Stimulated activated naive CD4-positive, alpha-beta T cell (primary cell): ENCODE data around the gene RNF182.
"Not testable (repeated sequence)": the region's sequence is repeated elsewhere in the genome, so short reads cannot be mapped to it uniquely, and the experiment has no call there.

Experiments
- DNase-seq, 6 experiments: peaks; one replicate each; lab custom pipeline; 2025; lab: John Stamatoyannopoulos, UW

The RNF182 gene

GRCh38 chr6:14001329-14002012, 76.7 kb downstream of the RNF182 start:
- DNase-seq: no peak

GRCh38 chr6:14002176-14002947, 77.6 kb downstream of the RNF182 start:
- no peak for DNase-seq

- DNase-seq: no peak
These were observed 79.5 kb downstream of the RNF182 start for GRCh38 chr6:14004258-14004657.

GRCh38 chr6:14008809-14009208, 84.1 kb downstream of the RNF182 start:
- DNase-seq: no peak

- DNase-seq: no peak
These were observed 84.7 kb downstream of the RNF182 start for GRCh38 chr6:14009431-14009830.

- no peak for DNase-seq
These were observed 85.5 kb downstream of the RNF182 start for GRCh38 chr6:14010275-14010674.

GRCh38 chr6:14012313-14013030, 87.7 kb downstream of the RNF182 start:
- no peak for DNase-seq

GRCh38 chr6:14015964-14016363, 91.2 kb downstream of the RNF182 start:
- no peak for DNase-seq

GRCh38 chr6:14016432-14016831, 91.7 kb downstream of the RNF182 start:
- no peak for DNase-seq

GRCh38 chr6:14016935-14017625, 92.3 kb downstream of the RNF182 start:
- DNase-seq: no peak

- no peak for DNase-seq
These were observed 93.1 kb downstream of the RNF182 start for GRCh38 chr6:14017626-14018475.

GRCh38 chr6:14018559-14018958, 93.8 kb downstream of the RNF182 start:
- not testable (repeated sequence) for DNase-seq

- no peak for DNase-seq
These were observed 95.8 kb downstream of the RNF182 start for GRCh38 chr6:14020551-14020950.

GRCh38 chr6:14021449-14021848, 96.7 kb downstream of the RNF182 start:
- DNase-seq: no peak

GRCh38 chr6:14022673-14023072, 97.9 kb downstream of the RNF182 start:
- DNase-seq: no peak

- no peak for DNase-seq
These were observed 99.1 kb downstream of the RNF182 start for GRCh38 chr6:14023855-14024254.

- DNase-seq: no peak
These were observed 100.4 kb downstream of the RNF182 start for GRCh38 chr6:14025160-14025559.

GRCh38 chr6:14026831-14027539, 102.2 kb downstream of the RNF182 start:
- no peak for DNase-seq

- no peak for DNase-seq
These were observed 103.9 kb downstream of the RNF182 start for GRCh38 chr6:14028631-14029030.

- DNase-seq: no peak
These were observed 104.9 kb downstream of the RNF182 start for GRCh38 chr6:14029605-14030004.
